GDM1 (cell line): ENCODE results near the gene TCAIM.

Experiments
- DNase-seq: peaks from one replicate; lab custom pipeline; 2025; lab: John Stamatoyannopoulos, UW

TCAIM gene

GRCh38 chr3:44338010-44338827 is at the start of gene TCAIM:
Gene TCAIM, plus strand, starts transcription at chr3:44338766. Its CDS starts 16,017 bp downstream, at chr3:44354783.
- peak; percentile 98 for DNase-seq

- DNase-seq: no peak
Observed at GRCh38 chr3:44289882-44290462, 48.6 kb upstream of the TCAIM start.

GRCh38 chr3:44292276-44292675 is 46.3 kb upstream of the TCAIM start:
- no peak for DNase-seq

- no peak for DNase-seq
Observed at GRCh38 chr3:44292947-44293346, 45.6 kb upstream of the TCAIM start.

- DNase-seq: no peak
Observed at GRCh38 chr3:44297255-44297654, 41.3 kb upstream of the TCAIM start.

GRCh38 chr3:44301746-44302145 is 36.8 kb upstream of the TCAIM start:
- DNase-seq: no peak

- no peak for DNase-seq
Observed at GRCh38 chr3:44309500-44309899, 29.1 kb upstream of the TCAIM start.

GRCh38 chr3:44318891-44319311 is 19.7 kb upstream of the TCAIM start:
- DNase-seq: peak; percentile 72

GRCh38 chr3:44321335-44321734 is 17.2 kb upstream of the TCAIM start:
- no peak for DNase-seq

- DNase-seq: peak; percentile 45
Observed at GRCh38 chr3:44323341-44323955, 15.1 kb upstream of the TCAIM start.

- no peak for DNase-seq
Observed at GRCh38 chr3:44324584-44324983, 14.0 kb upstream of the TCAIM start.

GRCh38 chr3:44326019-44326418 is 12.5 kb upstream of the TCAIM start:
- DNase-seq: no peak

- no peak for DNase-seq
Observed at GRCh38 chr3:44326515-44326914, 12.1 kb upstream of the TCAIM start.

- DNase-seq: no peak
Observed at GRCh38 chr3:44329946-44330345, 8.6 kb upstream of the TCAIM start.

GRCh38 chr3:44330444-44330843 is 8.1 kb upstream of the TCAIM start:
- no peak for DNase-seq

GRCh38 chr3:44334326-44334725 is 4.2 kb upstream of the TCAIM start:
- no peak for DNase-seq

- no peak for DNase-seq
Observed at GRCh38 chr3:44337248-44337785, 1.2 kb upstream of the TCAIM start.

GRCh38 chr3:44338828-44339127 is 212 bp downstream of the TCAIM start:
- DNase-seq: no peak

GRCh38 chr3:44339181-44340057 is 853 bp downstream of the TCAIM start:
- DNase-seq: no peak

- DNase-seq: no peak
Observed at GRCh38 chr3:44340058-44340395, 1.5 kb downstream of the TCAIM start.

GRCh38 chr3:44342176-44342790 is 3.7 kb downstream of the TCAIM start:
- DNase-seq: no peak

GRCh38 chr3:44343421-44343820 is 4.9 kb downstream of the TCAIM start:
- no peak for DNase-seq
